Mucosa of descending colon (tissue), 3 donors: Measurements from ENCODE around the gene SLAIN2. TPM values are rescaled to one million over a fixed set of nuclear protein-coding genes. Genes with fewer than 3 reads are reported as not detected.
"Not testable (repeated sequence)": the region's sequence is repeated elsewhere in the genome, so short reads cannot be mapped to it uniquely, and the experiment has no call there.

Experiments used
- ATAC-seq: fragments of 200-7000 bp; cut with Tn5 transposase; one replicate; pipeline ENCODE4 v1.9.1; 2020; ENCODE audit warnings: mild to moderate bottlenecking, moderate library complexity
- DNase-seq, 3 donors: peaks; one replicate each; pipeline ENCODE4 v3.0.0-alpha.2; 2020
- H3K36me3 ChIP-seq: fragments of 200-600 bp; one replicate; pipeline ENCODE4 v1.8.0; 2021; ENCODE audit warnings: low read depth, mild to moderate bottlenecking
- H3K4me1 ChIP-seq: fragments of 200-600 bp; one replicate; pipeline ENCODE4 v1.8.0; 2021; ENCODE audit warnings: low read depth, mild to moderate bottlenecking
- H3K4me3 ChIP-seq: fragments of 200-600 bp; one replicate; pipeline ENCODE4 v1.8.0; 2021; ENCODE audit warnings: mild to moderate bottlenecking
- H3K9me3 ChIP-seq: fragments of 200-600 bp; one replicate; pipeline ENCODE4 v1.8.0; 2021; ENCODE audit warnings: mild to moderate bottlenecking
- intact Hi-C, 2 donors: fragments of 100-400 bp; cut with DNase I in 1 of 2; cut with micrococcal nuclease in 1 of 2; formaldehyde crosslinking; loops; one replicate each; pipeline versions ENCODE4 v1.11.0 to v1.11.1; 2022; cut with DNase I, micrococcal nuclease
- long read RNA-seq, 2 donors: library from polyadenylated mRNA; unstranded; transcript quantifications; one replicate each; pipeline ENCODE4 v2.0.0, GENCODE V29; 2019 to 2021
- total RNA-seq, 3 donors: library from RNA; stranded (reverse); fragmentation: NEBNext Ultra II Directional in 2 of 3; extraction: Animal tissue kit (Norgen Biotek cat#: 25700) in 2 of 3; gene quantifications; one replicate each; pipeline versions ENCODE4 v1.2.1 to v1.2.4, GENCODE V29; 2021 to 2023
- TF ChIP-seq, protein P1 (sequence below): fragments of 200-600 bp; IDR thresholded peaks from one replicate; pipeline ENCODE4 v1.8.0; 2022; ENCODE audit warnings: antibody characterized with exemption, mild to moderate bottlenecking
- donor health status: DM: no; HTN: no; CAD: no; lungs with moderate emphysema.
- donor health status: DM: no; HTN: no; CAD: no.
- donor health status: DM: no; HTN: yes; CAD: no.

The SLAIN2 gene
- total RNA-seq = 100 to 1,000 TPM in 1 of 3 donors, 10 to 100 TPM in 2; 73.5 to 153 (median 90.6) TPM
- long read RNA-seq, donor 1, full-length matches to known transcripts = 10 of 74 reads
- long read RNA-seq, donor 1, partial matches to known transcripts = 20 of 74 reads
- long read RNA-seq, donor 1, other reads (novel, unspliced or antisense) = 44 of 74 reads
- long read RNA-seq, donor 2, full-length matches to known transcripts = 6 of 34 reads
- long read RNA-seq, donor 2, partial matches to known transcripts = 25 of 34 reads
- long read RNA-seq, donor 2, other reads (novel, unspliced or antisense) = 3 of 34 reads

DNA sequence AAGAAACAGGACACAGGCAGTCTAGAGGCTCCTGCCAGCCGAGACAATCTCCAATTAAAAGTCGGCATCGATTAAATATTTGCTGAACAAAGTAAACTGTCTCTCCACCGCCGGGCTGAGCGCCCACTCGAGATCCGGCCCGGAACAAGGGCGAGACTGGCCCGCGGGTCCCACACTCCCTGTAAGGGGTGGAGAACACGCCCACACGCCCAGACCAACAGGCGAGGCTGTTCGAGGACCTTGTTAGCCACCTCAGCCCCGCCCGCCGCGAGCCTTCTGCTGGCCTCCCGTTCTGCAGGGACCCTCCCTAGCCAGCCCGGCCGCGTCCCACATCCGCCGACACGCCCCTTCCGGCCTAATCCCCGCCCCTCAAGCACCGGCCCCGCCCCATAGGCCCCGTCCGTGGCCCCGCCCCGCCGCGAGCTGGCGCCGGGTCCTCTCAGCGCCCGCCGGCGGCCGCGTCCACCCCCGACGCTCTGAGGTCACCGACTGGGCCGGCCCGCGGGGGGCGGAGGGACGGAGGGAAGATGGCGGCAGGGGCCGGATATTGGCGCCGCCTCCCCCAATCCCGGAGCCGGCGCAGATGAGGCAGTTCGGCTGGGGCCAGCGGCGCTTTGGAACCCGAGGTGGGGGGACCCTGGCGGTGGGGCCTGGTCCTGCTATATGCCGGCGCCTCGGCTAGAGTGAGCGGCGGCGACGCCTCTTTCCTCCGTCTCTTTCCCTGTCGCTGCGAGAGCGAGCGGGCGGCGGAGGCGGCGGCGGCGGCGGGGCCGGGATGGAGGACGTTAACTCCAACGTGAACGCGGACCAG, at the start of gene SLAIN2:
Gene SLAIN2, plus strand, starts transcription at position 565 of the 811 bp plus-strand sequence. Its CDS starts 211 bp downstream, at position 776.
- no peaks in the 10 kb centered on the region for H3K36me3 ChIP-seq
- H3K9me3 ChIP-seq = no peaks in the 10 kb centered on the region
- peak within 1 kb of the TSS; percentile 52 for H3K4me3 ChIP-seq
- H3K4me1 ChIP-seq = peaks cover 29% of the 10 kb centered on the region
- DNase-seq = peak; percentile 99 to 100 (median 100)
- ATAC-seq = peak; percentile 91
- TF ChIP-seq, protein P1, sequence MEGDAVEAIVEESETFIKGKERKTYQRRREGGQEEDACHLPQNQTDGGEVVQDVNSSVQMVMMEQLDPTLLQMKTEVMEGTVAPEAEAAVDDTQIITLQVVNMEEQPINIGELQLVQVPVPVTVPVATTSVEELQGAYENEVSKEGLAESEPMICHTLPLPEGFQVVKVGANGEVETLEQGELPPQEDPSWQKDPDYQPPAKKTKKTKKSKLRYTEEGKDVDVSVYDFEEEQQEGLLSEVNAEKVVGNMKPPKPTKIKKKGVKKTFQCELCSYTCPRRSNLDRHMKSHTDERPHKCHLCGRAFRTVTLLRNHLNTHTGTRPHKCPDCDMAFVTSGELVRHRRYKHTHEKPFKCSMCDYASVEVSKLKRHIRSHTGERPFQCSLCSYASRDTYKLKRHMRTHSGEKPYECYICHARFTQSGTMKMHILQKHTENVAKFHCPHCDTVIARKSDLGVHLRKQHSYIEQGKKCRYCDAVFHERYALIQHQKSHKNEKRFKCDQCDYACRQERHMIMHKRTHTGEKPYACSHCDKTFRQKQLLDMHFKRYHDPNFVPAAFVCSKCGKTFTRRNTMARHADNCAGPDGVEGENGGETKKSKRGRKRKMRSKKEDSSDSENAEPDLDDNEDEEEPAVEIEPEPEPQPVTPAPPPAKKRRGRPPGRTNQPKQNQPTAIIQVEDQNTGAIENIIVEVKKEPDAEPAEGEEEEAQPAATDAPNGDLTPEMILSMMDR = peak; percentile 41
- intact Hi-C loops = no loop called here

DNA sequence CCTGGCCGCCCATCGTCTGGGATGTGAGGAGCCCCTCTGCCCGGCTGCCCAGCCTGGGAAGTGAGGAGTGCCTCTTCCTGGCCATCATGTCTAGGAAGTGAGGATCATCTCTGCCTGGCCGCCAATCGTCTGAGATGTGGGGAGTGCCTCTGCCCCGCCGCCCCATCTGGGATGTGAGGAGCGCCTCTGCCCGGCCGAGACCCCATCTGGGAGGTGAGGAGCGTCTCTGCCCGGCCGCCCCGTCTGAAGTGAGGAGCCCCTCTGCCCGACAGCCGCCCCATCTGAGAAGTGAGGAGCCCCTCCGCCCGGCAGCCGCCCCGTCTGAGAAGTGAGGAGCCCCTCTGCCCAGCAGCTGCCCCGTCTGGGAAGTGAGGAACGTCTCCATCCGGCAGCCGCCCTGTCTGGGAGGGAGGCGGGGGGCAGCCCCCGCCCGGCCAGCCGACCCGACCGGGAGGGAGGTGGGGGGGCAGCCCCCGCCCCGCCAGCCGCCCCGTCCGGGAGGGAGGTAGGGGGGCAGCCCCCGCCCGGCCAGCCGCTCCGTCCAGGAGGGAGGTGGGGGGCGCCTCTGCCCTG, 49.0 kb upstream of the SLAIN2 start:
- H3K4me1 ChIP-seq, H3K36me3 ChIP-seq, intact Hi-C loops, ATAC-seq, H3K4me3 ChIP-seq, H3K9me3 ChIP-seq, DNase-seq: not testable (repeated sequence)

DNA sequence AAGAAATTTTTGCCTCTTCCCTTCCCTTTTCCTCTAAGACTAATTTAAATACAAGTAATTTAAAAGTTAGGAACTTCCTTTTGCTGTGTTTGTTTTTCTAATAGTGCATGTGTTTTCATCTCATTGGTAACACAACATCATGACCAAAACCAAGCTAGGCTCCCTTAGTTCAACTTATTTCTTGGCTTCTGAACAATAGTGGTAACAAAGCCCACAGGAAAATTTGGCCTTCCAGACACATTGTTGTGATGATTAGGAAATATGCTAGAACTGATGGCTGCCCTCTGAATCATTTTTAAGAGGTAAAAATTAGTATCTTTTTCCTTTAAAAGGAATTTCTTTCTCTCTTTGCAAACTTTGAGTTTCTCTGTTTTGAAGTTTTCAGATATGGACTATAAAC, 46.2 kb upstream of the SLAIN2 start:
- Histone ChIP-seq H3K4me3 (no peak overlapping the region), H3K36me3 (no peaks in the 10 kb centered on the region), H3K9me3 (no peaks in the 10 kb centered on the region), H3K4me1 (no peaks in the 10 kb centered on the region)
- DNase-seq (no peak), ATAC-seq (no peak)
- TF ChIP-seq, protein P1 = no peak
- intact Hi-C loops = no loop called here

DNA sequence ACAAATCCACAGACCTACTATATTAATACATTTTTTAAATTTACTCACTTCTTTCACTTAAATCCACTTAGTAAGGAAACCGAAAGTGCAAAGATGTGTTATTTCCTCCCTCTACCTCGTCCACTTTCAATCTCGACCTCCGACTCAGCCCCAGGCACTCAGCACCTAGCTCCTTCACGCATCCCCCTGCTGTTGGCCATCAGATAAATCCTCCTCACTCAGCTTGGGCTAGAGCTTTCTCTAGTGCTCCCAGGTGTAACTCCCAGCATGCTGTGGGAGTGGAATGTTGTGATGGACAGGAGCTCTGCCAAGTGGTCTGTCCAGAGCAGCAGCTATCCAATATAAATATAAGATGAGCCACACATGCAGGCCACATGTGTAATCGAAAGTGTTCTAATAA, 45.0 kb upstream of the SLAIN2 start:
- no peaks in the 10 kb centered on the region for H3K9me3 ChIP-seq
- DNase-seq = no peak
- no peaks in the 10 kb centered on the region for H3K4me1 ChIP-seq
- TF ChIP-seq, protein P1 = no peak
- no peak overlapping the region for H3K4me3 ChIP-seq
- intact Hi-C loops = no loop called here
- no peak for ATAC-seq
- no peaks in the 10 kb centered on the region for H3K36me3 ChIP-seq

DNA sequence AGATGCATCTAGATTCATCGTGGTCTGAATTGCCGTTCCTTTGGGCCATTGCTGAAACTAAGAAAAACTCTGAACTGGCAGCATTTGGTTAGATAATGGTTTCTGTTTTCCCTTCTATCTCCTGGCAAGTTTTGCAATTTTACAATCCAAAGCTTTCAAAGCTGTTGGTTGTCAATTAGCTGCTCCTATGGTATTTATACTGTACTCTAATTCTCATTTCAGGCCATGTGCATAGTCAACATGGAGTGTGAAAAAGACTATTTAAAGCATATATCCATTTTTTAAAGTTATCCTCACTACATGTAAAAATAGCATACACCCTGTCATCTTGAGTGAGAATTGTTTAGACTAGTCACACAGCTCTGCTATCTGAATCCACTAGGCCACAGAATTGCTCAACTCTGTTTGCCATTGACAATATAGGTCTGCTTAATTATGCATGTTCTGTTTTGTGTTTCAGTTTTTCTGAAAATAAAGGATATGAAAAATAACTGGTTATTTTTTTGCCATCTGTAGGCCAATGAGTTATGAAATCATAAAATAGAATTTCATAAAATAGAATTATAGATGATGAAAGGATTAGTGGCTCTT, 44.0 kb upstream of the SLAIN2 start:
- Histone ChIP-seq H3K4me3 (no peak overlapping the region), H3K4me1 (no peaks in the 10 kb centered on the region), H3K9me3 (no peaks in the 10 kb centered on the region), H3K36me3 (no peaks in the 10 kb centered on the region)
- TF ChIP-seq, protein P1 = no peak
- intact Hi-C loops = no loop called here
- ATAC-seq (no peak), DNase-seq (no peak)
